Measurements from ENCODE around the gene RBBP8.
A peak's percentile ranks its signal among the peaks of the same experiment; 100 is the strongest.

The RBBP8 gene

DNA sequence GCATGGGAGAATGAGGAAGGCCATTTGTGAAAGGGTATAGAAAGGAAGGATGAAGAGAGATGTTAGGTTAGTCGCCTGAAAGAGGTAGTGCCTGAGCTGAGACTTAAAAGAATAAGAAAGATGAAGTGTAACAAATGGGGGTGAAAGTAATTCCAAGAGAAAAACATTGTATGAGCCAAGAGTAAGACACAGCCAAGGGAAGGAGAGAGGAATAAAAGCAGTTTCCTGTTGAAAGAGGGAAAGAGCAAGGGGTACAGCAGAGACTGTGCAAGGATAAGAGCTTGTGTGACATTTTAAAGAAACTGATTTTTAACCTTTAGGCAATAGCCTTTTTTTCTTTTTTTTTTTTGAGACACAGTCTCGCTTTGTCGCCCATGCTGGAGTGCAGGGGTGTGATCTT lies 4.8 kb upstream of the RBBP8 start:
- H3K9ac ChIP-seq, result no peak overlapping the region
- peak overlapping the region; percentile 90 for H3K27ac ChIP-seq
- H3K4me3 ChIP-seq (IDR thresholded peaks at IDR 0.05; ENCODE audit: insufficient read depth, low read depth, low read length), result no peak overlapping the region
- H4K20me1 ChIP-seq (ENCODE audit: insufficient read depth), result no peaks in the 10 kb centered on the region
- peaks cover 64% of the 10 kb centered on the region for H3K4me1 ChIP-seq (ENCODE audit: low read depth, poor library complexity, severe bottlenecking)
- H3K79me2 ChIP-seq (ENCODE audit: insufficient read depth, low read depth), result peaks cover 9% of the 10 kb centered on the region; the same call in 1 of the 2 replicates
- no peaks in the 10 kb centered on the region for H3K36me3 ChIP-seq (ENCODE audit: insufficient read depth)
- TF ChIP-seq, protein P1, sequence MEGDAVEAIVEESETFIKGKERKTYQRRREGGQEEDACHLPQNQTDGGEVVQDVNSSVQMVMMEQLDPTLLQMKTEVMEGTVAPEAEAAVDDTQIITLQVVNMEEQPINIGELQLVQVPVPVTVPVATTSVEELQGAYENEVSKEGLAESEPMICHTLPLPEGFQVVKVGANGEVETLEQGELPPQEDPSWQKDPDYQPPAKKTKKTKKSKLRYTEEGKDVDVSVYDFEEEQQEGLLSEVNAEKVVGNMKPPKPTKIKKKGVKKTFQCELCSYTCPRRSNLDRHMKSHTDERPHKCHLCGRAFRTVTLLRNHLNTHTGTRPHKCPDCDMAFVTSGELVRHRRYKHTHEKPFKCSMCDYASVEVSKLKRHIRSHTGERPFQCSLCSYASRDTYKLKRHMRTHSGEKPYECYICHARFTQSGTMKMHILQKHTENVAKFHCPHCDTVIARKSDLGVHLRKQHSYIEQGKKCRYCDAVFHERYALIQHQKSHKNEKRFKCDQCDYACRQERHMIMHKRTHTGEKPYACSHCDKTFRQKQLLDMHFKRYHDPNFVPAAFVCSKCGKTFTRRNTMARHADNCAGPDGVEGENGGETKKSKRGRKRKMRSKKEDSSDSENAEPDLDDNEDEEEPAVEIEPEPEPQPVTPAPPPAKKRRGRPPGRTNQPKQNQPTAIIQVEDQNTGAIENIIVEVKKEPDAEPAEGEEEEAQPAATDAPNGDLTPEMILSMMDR (conservative IDR thresholded peaks at IDR 0.05; ENCODE audit: low read depth, low read length), result no peak
- peak overlapping the region; percentile 39; the same call in 1 of the 2 replicates for H2AFZ ChIP-seq (ENCODE audit: low read depth)
- H3K4me2 ChIP-seq, result peak overlapping the region; percentile 66; the same call in 1 of the 2 replicates
- no peaks in the 10 kb centered on the region for H3K27me3 ChIP-seq (ENCODE audit: insufficient read depth, low read depth)

- Histone ChIP-seq H3K36me3 (ENCODE audit: insufficient read depth) (no peaks in the 10 kb centered on the region), H3K9ac (peak overlapping the region; percentile 47), H3K4me2 (peak overlapping the region; percentile 89), H3K4me1 (ENCODE audit: low read depth, poor library complexity, severe bottlenecking) (peaks cover 68% of the 10 kb centered on the region), H2AFZ (ENCODE audit: low read depth) (peak overlapping the region; percentile 47), H3K27me3 (ENCODE audit: insufficient read depth, low read depth) (no peaks in the 10 kb centered on the region), H3K27ac (peak overlapping the region; percentile 90), H3K79me2 (ENCODE audit: insufficient read depth, low read depth) (peaks cover 23% of the 10 kb centered on the region; the same call in 1 of the 2 replicates), H3K4me3 (IDR thresholded peaks at IDR 0.05; ENCODE audit: insufficient read depth, low read depth, low read length) (no peak overlapping the region), H4K20me1 (ENCODE audit: insufficient read depth) (no peaks in the 10 kb centered on the region)
- TF ChIP-seq, protein P1 (conservative IDR thresholded peaks at IDR 0.05; ENCODE audit: low read depth, low read length), result peak; percentile 97
Observed at GRCh38 chr18:22930089-22930713, 2.9 kb upstream of the RBBP8 start.

- Histone ChIP-seq H3K27ac (peak overlapping the region; percentile 80), H3K36me3 (ENCODE audit: insufficient read depth) (no peaks in the 10 kb centered on the region; the same call in 1 of the 2 replicates), H3K4me3 (IDR thresholded peaks at IDR 0.05; ENCODE audit: insufficient read depth, low read depth, low read length) (peak overlapping the region; percentile 44), H3K4me1 (ENCODE audit: low read depth, poor library complexity, severe bottlenecking) (peaks cover 65% of the 10 kb centered on the region), H3K9ac (peak overlapping the region; percentile 82), H2AFZ (ENCODE audit: low read depth) (peak overlapping the region; percentile 76), H3K4me2 (peak overlapping the region; percentile 89), H3K79me2 (ENCODE audit: insufficient read depth, low read depth) (peaks cover 46% of the 10 kb centered on the region; the same call in 1 of the 2 replicates), H3K27me3 (ENCODE audit: insufficient read depth, low read depth) (no peaks in the 10 kb centered on the region), H4K20me1 (ENCODE audit: insufficient read depth) (no peaks in the 10 kb centered on the region)
- TF ChIP-seq, protein P1 (conservative IDR thresholded peaks at IDR 0.05; ENCODE audit: low read depth, low read length), result no peak
Observed at GRCh38 chr18:22932885-22933205, 283 bp upstream of the RBBP8 start.

GRCh38 chr18:22933966-22934423 lies 867 bp downstream of the RBBP8 start:
- H3K27ac ChIP-seq, result peak overlapping the region; percentile 80
- peaks cover 57% of the 10 kb centered on the region; the same call in 1 of the 2 replicates for H3K79me2 ChIP-seq (ENCODE audit: insufficient read depth, low read depth)
- peak overlapping the region; percentile 62 for H3K4me3 ChIP-seq (IDR thresholded peaks at IDR 0.05; ENCODE audit: insufficient read depth, low read depth, low read length)
- H3K36me3 ChIP-seq (ENCODE audit: insufficient read depth), result peaks cover 5% of the 10 kb centered on the region; the same call in 1 of the 2 replicates
- TF ChIP-seq, protein P1 (conservative IDR thresholded peaks at IDR 0.05; ENCODE audit: low read depth, low read length), result no peak
- H3K27me3 ChIP-seq (ENCODE audit: insufficient read depth, low read depth), result no peaks in the 10 kb centered on the region
- H3K4me2 ChIP-seq, result peak overlapping the region; percentile 89
- H2AFZ ChIP-seq (ENCODE audit: low read depth), result peak overlapping the region; percentile 76
- peaks cover 59% of the 10 kb centered on the region for H3K4me1 ChIP-seq (ENCODE audit: low read depth, poor library complexity, severe bottlenecking)
- H3K9ac ChIP-seq, result peak overlapping the region; percentile 82
- H4K20me1 ChIP-seq (ENCODE audit: insufficient read depth), result no peaks in the 10 kb centered on the region

Measured in KMS-11 (cell line).